Measurements from ENCODE around the gene SRD5A2.

DNA sequence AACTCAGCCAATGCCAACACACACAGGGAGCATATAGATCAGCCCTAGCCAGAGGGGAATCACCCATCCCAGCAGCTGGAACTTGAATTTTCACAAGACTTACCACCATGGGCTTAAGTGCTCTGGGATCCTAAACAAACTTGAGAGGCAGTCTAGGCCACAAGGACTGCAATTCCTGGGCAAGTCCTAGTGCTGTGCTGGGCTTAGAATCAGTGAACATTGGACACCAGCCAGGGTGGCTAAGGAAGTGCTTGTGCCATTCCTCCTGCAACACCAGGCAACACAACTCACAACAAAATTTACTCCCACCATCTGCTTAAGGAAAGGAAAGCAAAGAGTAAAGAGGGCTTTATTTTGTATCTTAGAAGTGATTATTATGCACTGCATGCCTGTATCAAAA lies 38.9 kb downstream of the SRD5A2 start:
- TF ChIP-seq, protein P1, sequence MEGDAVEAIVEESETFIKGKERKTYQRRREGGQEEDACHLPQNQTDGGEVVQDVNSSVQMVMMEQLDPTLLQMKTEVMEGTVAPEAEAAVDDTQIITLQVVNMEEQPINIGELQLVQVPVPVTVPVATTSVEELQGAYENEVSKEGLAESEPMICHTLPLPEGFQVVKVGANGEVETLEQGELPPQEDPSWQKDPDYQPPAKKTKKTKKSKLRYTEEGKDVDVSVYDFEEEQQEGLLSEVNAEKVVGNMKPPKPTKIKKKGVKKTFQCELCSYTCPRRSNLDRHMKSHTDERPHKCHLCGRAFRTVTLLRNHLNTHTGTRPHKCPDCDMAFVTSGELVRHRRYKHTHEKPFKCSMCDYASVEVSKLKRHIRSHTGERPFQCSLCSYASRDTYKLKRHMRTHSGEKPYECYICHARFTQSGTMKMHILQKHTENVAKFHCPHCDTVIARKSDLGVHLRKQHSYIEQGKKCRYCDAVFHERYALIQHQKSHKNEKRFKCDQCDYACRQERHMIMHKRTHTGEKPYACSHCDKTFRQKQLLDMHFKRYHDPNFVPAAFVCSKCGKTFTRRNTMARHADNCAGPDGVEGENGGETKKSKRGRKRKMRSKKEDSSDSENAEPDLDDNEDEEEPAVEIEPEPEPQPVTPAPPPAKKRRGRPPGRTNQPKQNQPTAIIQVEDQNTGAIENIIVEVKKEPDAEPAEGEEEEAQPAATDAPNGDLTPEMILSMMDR (conservative IDR thresholded peaks at IDR 0.05): no peak
- TF ChIP-seq ZFX (IDR thresholded peaks at IDR 0.05): no peak
